GM03348 (cell line): ENCODE results near the gene MKKS.

Experiments
- DNase-seq: peaks from one replicate; pipeline ENCODE4 v3.0.0; 2012; ENCODE audit warnings: low spot score

Gene MKKS

DNA sequence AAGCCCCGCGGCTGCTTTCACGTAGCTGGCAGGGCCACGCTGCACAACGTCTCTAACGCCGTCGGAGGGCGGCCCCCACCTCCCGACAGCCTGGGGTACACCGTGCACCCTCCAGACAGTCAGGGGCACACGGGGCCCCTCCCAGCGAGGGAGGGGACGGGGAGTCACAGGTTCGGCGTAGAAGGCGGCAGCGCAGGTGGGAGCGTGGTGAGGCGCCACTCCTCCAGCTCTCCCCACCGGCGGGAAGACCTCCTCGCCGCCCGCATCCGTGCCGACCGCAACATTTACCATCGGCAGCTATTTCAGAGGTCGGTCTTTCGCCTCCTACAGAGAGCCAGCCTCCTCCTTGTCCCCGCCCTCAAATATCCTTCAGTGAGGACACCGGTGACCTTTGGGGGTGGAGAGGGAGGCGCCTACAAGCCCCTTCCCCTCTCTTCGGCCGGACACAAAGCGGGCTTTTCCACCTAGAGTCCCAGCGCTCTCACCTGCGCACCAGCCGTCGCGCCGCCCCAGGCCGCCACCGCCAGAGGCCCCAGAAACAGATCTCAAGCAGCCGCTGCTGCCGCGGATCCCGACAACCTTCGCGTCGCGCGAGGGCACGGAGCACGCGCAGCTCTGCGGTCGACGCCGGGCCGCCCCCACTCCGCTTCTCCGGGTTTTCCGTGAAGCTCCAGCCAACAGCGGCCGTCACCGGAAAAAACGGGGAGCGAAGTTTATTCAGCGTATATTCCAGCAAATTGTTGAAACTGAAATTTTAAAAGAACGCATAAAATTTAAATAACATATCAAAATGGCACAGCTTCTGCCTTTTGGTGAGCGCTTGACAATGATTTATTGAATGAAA lies at the start of gene MKKS:
Gene MKKS, minus strand, starts transcription at position 600 of the 844 bp plus-strand sequence. CDS start 20,708 bp downstream, outside the sequence.
- peak; percentile 95 for DNase-seq

DNA sequence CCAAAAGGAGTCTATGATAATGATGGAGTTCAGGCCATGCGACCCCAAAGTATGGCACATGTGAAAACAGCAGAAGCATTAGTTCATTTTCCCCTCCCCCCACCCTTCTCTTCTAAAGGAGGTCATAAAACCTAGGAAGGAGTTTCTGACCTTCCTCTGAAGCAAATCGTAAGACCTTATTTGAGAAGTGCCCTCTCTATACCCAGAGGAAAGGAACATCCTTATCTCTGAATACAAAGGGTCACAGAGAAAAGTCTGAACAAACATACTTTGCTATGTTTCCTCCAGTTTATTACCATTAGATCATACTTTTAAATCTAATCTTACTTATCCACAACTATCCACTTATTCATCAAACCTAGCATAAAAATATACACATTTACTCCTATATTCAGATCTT lies 49.7 kb upstream of the MKKS start:
- DNase-seq = no peak

DNA sequence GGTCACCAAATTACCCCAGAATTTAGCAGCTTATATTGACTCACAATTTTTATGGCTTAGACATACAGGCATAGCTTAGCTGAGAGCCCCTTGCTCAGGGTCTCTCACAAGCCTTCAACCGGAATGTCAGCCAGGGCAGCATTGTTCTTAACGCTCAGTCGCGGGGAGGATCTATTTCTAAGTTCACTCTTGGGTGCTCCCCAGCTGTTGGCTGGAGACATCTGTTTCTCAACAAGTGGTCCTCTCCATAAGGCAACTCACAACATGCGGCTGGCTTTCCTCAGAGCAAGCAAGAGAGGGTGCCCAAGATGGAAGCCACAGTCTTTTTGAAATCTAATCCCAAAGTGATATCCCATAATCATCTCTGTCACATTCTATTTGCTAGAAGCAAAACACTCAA lies 47.7 kb upstream of the MKKS start:
- no peak for DNase-seq

DNA sequence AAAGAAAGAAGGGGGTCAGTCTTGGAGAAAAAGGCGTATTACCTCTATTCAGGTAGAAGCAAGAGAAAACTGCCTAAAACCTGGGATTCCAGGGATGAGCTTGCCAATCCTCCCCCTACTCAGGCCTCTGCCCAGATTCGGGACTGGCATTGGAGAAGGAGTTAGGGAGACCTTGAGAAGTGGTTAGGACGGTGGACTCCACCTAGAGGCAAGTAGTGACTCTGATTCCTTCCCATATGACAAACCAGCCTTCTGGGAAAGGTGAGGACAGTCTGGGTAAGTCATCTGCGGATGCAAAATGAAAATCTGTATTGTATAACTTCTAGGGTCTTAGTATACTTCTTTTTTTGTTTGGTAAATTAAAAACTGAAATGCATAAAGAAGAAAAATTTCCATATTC lies 44.9 kb upstream of the MKKS start:
- no peak for DNase-seq

DNA sequence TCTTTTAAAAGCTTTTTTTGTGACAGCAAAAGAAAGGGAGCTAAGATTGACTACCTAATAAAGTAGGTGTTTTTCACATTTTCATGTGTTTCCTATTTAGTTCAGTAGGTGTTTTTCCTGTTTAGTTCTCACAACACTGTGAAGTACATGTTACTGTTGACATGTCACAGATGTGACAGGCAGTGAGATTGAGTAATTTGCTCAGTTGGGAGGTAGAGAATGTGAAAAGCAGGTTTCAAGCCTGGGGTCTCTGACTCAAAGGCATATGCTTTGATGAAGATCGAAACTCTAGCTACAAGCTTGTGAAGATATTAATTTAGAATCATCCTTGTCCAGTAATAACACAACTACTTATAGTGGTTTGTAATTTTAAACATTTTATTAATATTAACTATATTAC lies 44.2 kb upstream of the MKKS start:
- no peak for DNase-seq

DNA sequence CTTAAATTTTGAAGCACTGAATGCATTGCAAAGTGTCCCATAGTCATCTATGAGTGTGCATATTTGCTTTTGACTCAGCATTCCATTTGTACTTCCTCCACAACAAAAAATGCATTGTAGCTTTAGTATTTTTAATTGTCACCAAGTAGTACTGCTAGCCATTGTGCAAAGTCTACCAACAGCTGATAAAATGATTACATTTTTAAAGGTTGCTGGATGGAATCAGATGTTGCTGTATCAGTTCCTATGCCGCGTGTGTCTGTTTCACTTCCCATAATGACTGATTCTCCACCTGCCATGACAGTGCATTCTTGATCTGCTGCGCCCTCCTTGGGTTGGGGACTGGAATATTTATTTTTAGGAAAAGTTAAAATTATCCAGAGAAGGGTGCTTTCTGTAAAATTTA lies 42.3 kb upstream of the MKKS start:
- DNase-seq = peak; percentile 40

DNA sequence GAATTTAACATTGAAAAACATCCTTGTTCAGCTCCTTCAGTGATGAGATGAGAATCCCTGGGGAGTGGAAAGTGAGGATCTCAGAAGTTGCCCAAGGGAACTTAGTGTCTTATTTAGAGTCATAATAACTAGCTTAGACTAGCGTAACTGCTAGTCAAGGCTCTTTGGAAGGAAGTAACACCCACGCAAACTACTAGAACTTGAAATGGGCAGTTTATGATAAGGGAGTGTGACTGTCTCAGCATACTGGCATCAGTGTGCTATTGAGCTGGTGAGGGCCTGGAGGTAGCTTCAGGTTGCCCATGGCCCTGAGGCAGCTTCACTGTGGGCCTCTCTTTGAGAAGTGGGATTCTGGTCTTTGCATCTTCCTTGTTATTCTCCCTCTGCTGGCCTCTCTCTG lies 41.2 kb upstream of the MKKS start:
- no peak for DNase-seq

DNA sequence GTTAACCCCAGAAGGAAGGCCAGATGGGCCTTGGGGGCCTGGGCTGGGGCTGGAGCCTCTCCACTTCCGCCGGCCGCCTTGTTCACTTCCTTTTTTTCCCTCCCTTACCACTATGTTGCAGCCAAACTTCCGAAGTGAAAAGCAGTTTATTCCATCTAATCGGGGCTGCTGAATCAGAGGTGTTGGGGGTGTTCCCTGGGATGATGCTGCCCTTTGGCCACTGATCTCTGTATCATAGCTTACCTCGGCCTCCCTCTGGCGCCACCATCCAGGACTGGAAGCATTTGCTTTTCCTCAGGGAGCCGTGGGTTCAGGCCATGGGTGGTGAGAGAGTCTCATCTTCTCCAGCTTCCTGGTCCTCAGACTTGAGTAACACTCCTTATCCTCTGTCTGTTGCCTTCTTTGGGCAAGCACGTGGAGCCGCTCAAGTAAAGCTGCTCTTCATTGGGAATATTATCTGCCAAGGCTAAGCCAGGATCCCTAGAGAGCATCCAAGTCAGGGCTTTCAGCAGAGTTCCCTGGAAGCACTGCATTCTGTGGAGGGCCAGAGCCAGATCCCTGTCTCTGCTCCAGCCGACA lies 40.7 kb upstream of the MKKS start:
- DNase-seq = no peak

DNA sequence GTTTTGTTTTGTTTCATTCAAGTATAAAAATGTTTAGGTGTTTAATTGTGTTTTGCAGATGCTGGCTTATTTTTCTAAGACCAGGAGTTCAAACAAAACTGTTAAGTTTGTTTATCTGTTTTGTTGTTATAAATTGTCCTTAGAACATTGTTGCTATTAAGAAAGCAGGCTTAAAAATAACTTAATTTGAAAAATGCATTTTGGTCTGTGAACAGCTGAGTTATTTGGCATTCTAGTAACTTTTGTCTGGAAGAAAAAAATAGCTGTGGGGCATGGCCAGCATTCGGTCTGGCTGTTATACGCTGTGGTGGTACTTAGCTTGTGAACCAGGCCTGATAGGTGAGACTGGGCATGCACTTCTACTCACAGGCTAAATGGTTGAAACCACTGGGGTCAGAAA lies 38.8 kb upstream of the MKKS start:
- no peak for DNase-seq

DNA sequence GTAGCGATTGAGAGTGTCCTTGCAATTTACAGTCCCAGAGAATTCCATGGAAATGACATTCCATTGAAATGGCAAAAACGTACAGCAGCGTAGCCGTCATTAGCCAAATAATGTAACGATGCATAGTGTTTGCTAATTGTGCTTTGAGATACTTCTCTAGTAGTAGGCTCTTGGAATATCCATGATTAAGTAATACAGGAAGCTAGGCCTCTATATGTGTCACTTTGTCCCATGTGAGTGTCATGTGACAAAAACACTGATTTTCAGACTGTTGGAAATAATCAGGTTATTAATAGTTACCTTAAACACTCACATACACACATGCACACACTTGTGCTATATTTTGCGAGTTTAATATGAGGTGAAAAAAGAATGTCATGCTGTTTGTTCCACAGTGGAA lies 36.3 kb upstream of the MKKS start:
- DNase-seq = no peak

DNA sequence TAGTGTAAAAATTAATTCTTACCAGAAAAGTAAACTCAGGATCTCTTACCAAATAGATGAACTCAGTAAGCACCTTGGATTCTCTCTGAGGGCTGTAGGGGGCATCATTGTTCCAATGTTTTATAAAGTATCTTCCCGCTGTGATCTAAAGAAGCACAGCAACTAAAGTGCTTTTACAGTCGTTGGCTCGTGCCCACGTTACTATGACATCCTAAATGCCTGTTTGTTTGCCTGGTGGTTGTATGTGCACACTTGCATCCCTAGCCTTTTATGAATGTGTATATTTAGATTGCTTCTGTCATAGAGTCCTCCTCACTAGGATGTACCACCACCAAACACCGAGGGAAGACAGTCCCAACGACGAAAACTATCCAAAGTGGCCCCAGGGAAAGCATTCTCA lies 35.6 kb upstream of the MKKS start:
- peak; percentile 76 for DNase-seq

DNA sequence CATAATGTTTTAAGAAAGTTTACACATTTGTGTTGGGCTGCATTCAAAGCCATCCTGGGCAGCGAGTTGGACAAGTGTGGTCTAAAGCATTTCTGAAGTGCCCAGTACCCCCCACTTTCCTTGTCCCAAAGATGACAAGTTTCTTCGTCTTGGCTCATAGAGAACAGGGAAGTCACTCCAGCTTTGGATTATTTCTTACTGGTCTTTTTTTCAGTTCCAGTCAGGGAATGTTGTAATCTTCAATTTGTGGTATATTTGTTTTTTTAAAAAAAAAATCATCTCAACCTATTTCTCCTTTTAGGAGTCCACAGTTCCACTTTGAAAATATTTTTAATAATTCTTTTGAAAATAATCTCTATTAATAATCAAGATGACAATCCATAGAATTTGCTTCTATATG lies 35.0 kb upstream of the MKKS start:
- DNase-seq = no peak

DNA sequence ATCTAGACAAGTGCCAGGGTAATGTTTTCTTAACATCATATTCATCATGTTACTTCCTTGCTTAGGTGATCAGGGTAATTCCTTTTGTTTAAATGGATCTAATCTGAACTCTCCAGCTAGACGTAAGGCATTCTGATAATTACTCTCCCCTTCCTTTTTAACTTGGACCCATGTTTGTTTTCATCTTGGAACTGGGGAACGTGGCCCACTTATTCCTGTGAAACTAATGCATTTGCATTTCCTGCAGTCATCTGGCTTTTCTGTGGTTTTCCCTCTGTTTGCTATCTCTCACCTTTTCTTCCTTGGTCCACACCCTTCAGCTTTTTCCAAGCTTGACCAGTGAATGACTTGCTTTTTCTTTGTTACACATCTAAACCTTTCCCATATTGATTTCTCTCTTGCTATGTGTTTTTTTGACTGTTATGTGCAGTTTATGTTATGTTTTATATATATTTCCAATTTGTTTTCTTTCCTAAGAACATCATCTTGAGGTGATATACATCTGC lies 34.4 kb upstream of the MKKS start:
- no peak for DNase-seq

DNA sequence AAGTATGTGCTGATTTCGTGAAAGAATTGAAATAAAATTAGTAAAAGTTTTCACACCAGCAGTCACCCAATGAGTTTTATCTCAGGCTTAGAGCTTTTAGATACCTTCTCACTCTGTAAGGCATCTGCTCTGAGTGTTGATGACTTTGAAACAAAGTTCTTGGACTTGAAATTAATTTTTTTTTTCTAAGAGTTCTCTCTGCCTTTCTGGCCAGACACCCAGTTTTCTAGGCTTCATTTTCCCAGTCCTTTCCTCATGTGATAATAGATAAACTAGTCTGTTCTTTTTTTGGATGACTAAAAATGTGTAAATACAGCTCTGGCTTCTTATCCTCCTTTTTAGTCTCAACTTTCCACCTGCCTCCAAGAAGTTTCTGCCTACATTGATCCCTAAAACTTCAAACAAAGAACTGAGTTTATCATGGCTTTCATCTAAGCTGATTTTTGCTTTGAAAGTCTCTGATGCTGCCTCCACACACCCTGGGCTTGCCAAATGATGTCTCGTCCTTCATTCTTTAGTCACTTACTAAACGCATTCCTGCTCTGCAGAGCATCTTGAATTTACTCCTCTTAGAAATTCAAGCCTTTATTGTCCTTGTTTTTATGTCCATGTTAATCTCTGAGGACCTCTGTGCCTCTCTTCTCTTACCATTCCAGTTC lies 33.8 kb upstream of the MKKS start:
- DNase-seq = peak; percentile 31

DNA sequence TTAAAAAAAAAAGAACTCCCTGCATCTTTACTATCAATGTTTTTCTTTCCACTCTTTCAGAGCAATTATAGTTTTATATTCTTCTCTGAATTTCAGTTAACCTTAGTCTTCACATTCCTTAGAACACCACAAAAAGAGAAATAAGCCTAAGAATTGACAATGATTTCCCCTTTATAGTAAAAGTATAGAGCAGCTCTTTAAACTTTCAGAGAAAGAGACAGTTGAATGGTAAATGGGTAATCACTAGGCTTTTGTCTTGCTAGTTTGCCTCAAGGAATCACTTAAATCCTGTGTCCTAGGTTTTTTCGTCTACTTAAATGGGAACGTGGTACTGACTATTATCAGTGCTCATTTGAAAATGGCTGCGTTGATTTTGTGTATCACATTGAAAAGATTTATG lies 32.8 kb upstream of the MKKS start:
- no peak for DNase-seq

DNA sequence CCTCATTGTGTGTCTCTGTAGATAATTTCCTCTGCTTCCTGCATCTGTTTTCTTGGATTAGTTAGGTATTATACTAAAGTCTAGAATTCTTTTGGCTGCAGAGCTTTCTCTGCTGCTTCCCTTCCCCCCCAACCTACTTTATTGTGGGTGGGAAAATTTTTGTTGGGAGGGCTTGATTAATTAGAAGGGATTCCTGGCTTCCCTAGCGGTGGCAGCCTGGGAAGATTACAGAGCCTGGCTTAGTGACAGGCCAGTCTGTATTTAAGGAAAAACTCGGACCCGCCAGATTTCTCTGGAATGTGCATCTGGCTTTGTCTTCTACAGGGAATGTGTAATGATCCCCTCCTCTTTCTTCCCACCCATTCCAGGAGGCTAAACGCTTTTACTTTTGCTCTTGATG lies 32.3 kb upstream of the MKKS start:
- peak; percentile 39 for DNase-seq

DNA sequence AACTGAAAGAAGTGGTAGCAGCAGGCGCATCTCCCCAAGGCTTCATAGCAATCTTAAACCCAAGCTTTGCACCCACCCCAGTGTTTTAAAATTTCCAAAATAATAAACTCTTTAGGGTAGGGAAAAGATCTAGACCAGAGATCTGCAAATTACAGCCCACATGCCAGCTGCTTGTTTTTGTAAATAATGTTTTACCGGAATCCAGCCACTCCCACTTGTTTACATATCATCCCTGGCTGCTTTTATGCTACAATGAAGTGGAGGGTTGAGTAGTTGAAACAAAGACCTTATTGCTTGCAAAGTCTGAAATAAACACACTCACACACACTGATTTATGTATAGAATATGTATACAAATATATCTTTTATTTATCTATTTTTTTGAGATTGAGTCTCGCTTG lies 31.1 kb upstream of the MKKS start:
- DNase-seq = no peak

DNA sequence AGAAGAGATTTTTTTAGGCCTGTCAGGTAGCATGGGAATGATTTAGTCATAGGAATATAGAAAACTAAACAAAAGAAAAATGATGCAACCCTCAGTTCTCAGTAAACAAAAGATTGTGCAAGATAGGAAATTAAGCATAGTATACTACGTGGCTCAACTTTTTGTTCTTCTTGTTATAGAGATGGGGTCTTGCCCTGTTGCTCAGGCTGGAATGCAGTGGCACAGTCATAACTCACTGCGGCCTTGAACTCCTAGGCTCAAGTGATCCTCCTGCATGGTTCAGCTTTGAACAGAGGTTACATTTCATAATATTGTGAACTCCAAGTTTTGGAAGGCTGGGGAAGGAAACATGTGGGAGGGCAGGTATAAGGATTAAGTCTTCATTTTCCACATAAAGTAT lies 29.6 kb upstream of the MKKS start:
- no peak for DNase-seq

DNA sequence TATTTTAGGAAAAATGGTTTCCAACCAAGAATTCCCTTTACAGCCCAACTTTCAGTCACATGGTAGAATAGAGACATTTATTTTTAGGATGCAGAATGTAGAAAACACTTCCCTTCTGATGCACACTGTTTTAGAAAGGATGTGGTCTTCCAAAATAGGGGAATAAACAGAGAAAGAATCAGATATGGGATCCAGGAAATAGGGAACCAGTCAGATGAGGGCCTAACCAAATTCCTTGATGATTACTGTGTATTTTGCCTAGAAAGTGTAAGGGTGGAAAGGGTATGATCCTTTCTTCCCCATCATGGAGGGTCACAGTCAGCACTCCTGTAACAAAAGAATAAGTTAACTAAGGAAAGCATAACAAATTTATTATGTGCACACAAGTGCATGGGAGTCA lies 28.5 kb upstream of the MKKS start:
- no peak for DNase-seq

DNA sequence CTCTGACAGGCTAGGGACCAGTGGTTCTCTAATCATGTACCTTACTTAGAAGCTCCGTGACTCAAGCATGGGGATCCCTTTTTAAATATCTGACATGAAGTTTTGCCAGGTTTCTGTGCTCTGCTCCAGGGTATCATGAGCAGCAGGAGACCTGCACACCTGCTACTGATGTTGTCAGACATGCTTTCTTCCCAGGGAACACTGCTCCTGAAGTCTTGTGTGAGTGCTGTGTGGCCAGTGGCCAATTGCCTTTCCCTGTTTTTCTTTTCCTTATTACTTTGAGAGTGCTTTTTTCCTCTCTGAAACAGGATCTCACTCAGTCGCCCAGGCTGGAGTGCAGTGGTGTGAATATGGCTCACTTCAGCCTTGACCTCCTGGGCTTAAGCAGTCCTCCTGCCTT lies 27.5 kb upstream of the MKKS start:
- no peak for DNase-seq

DNA sequence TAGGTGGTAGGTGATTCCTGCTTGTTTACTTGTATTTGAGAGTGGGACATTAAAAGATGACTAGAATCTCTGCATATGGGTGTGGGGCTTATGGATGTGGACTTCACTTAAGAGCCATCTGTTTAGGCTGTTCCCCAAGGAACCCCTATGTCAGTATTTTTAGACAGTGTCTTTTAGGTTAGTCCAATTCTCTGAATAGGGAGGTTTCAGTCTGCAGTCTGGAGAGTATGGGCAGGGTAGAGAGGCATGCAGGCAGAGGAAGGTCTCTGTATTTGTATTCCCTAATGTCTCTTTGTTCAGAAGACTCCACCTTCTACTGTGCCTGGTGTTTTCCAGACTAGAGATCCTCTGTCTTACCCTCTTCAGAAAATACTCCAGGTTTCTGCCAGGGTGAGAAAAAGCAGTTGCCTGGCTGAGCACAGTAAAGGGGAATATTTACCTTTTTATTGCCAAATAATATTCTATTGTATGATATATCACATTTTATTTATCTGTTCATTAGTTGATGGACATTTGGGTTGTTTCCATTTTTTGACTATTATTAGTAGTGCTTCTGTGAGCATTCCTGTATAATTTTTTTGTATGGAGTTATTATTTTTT lies 20.2 kb upstream of the MKKS start:
- no peak for DNase-seq

DNA sequence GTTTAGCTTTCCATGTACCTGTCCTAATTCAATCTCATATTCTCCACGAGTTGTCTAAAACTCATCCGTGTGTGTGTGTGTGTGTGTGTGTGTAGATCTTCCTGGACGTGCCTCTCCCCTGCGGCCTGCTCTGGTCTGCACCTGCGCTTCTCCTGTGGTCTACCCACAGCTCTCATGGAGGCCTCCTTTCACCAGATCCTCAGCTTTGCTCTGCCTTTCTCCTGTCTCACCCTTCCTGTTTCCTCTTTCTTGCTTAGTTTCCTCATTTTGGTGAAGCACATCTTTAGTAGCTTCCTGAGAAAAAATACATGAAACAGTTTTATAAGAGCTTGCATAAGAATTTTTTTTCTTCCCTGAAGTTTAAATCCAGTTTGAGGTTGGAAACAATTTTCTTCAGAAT lies 19.2 kb upstream of the MKKS start:
- no peak for DNase-seq

DNA sequence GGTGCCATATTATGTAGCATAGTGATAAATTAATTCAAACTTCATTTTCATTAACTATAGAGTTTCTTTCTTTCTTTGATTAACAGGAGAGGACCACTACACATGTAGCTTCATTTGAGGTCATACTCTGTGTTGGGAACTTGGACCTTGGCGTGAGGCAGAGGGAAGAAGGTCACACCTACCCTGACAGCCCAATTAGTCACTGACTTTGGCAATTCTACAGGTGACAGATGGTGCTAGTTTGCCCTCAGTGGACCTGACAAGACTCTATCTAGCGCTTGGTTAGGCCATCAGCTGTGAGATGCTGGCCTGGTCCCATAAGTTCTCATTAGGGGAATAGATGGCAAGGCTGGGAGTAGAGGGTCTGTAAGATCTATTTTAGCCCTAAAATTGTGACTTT lies 15.2 kb upstream of the MKKS start:
- DNase-seq = no peak
